Neural cell (in vitro differentiated cells): Measurements from ENCODE around the gene ITIH4. TPM values are rescaled to one million over a fixed set of nuclear protein-coding genes. Genes with fewer than 3 reads are reported as not detected.

Experiments used
- H2AFZ ChIP-seq: fragments of 200-600, 300-800 bp; sonication (generic), shearing (Covaris generic); 2 replicates; pipeline ENCODE4 v1.6.0; 2014; ENCODE audit warnings: low read depth, mild to moderate bottlenecking, antibody characterized with exemption, low read length, moderate library complexity
- H3F3A ChIP-seq: fragments of 200-600 bp; shearing (Covaris generic); 2 replicates; pipeline ENCODE4 v1.6.1; 2016; ENCODE audit warnings: mild to moderate bottlenecking, moderate library complexity, mixed read lengths, antibody characterized with exemption, low read length; ENCODE audit not compliant: insufficient read depth, poor library complexity, severe bottlenecking
- H3K27ac ChIP-seq: fragments of 200-600, 300-800 bp; sonication (generic), shearing (Covaris generic); 2 replicates; pipeline ENCODE4 v1.5.1; 2014; ENCODE audit warnings: mild to moderate bottlenecking, low read length, moderate library complexity
- H3K27me3 ChIP-seq: fragments of 300-800, 200-600 bp; sonication (generic), shearing (Covaris generic); 2 replicates; pipeline ENCODE4 v1.6.0; 2014; ENCODE audit warnings: mild to moderate bottlenecking, low read depth, low read length, moderate library complexity; ENCODE audit not compliant: insufficient read depth
- H3K36me3 ChIP-seq: fragments of 300-800, 200-600 bp; sonication (generic), shearing (Covaris generic); 2 replicates; pipeline ENCODE4 v1.5.1; 2014; ENCODE audit warnings: mild to moderate bottlenecking, antibody characterized with exemption, low read length, moderate library complexity; ENCODE audit not compliant: insufficient read depth
- H3K4me2 ChIP-seq: fragments of 300-800, 200-600 bp; sonication (generic), shearing (Covaris generic); 2 replicates; pipeline ENCODE4 v1.6.0; 2014; ENCODE audit warnings: mild to moderate bottlenecking, low read length
- H3K4me3 ChIP-seq: fragments of 300-800, 200-600 bp; sonication (generic), shearing (Covaris generic); 2 replicates; pipeline ENCODE4 v1.5.1; 2014; ENCODE audit warnings: mild to moderate bottlenecking, low read length, moderate library complexity
- H3K79me2 ChIP-seq: fragments of 200-600 bp; shearing (Covaris generic); replicated peaks from 2 replicates; pipeline ENCODE4 v1.6.0; 2014; ENCODE audit warnings: mild to moderate bottlenecking, low read length, moderate library complexity; ENCODE audit not compliant: insufficient read depth
- H3K9ac ChIP-seq: fragments of 300-800, 200-600 bp; sonication (generic), shearing (Covaris generic); 2 replicates; pipeline ENCODE4 v1.6.1; 2016; ENCODE audit warnings: mild to moderate bottlenecking, low read length, mixed read lengths
- H3K9me2 ChIP-seq: fragments of 200-600 bp; shearing (Covaris generic); 2 replicates; pipeline ENCODE4 v1.6.1; 2016; ENCODE audit warnings: mild to moderate bottlenecking, low read length, mixed read lengths; ENCODE audit not compliant: insufficient read depth
- H3K9me3 ChIP-seq: fragments of 200-600, 300-800 bp; sonication (generic), shearing (Covaris generic); 2 replicates; pipeline ENCODE4 v1.6.1; 2016; ENCODE audit warnings: mild to moderate bottlenecking, mixed run types, low read length, moderate library complexity, mixed read lengths
- H4K20me1 ChIP-seq: fragments of 200-600 bp; shearing (Covaris generic); 2 replicates; pipeline ENCODE4 v1.6.1; 2016; ENCODE audit warnings: mild to moderate bottlenecking, mixed run types; ENCODE audit not compliant: insufficient read depth
- EP300 ChIP-seq: fragments of 450-650 bp; conservative IDR thresholded peaks from 2 replicates; pipeline ENCODE4 v1.6.1; 2014; ENCODE audit warnings: antibody characterized with exemption, mild to moderate bottlenecking, moderate library complexity; ENCODE audit not compliant: poor library complexity, severe bottlenecking
- EZH2 ChIP-seq: fragments of 200-600, 300-800 bp; shearing (Covaris generic), sonication (generic); IDR thresholded peaks from 2 replicates; pipeline ENCODE4 v1.6.1; 2014; ENCODE audit warnings: antibody characterized with exemption, low read length, borderline replicate concordance, mild to moderate bottlenecking; ENCODE audit not compliant: insufficient read depth, poor library complexity, severe bottlenecking
- MXI1 ChIP-seq: fragments of 450-650 bp; conservative IDR thresholded peaks from 2 replicates; pipeline ENCODE4 v1.6.1; 2014; ENCODE audit warnings: antibody characterized with exemption, mild to moderate bottlenecking; ENCODE audit not compliant: poor library complexity, severe bottlenecking
- POLR2AphosphoS5 ChIP-seq: IDR thresholded peaks from 2 replicates; pipeline ENCODE4 v1.6.1; 2012
- RAD21 ChIP-seq: fragments of 450-650 bp; conservative IDR thresholded peaks from 2 replicates; pipeline ENCODE4 v1.6.1; 2014; ENCODE audit warnings: antibody characterized with exemption, mild to moderate bottlenecking, moderate library complexity
- REST ChIP-seq: IDR thresholded peaks from 2 replicates; pipeline ENCODE4 v1.6.1; 2012; ENCODE audit warnings: borderline replicate concordance
- SMC3 ChIP-seq: fragments of 450-650 bp; conservative IDR thresholded peaks from 2 replicates; pipeline ENCODE4 v1.6.1; 2014; ENCODE audit warnings: antibody characterized with exemption, mild to moderate bottlenecking, moderate library complexity; ENCODE audit not compliant: poor library complexity
- TAF1 ChIP-seq: IDR thresholded peaks from 2 replicates; pipeline ENCODE4 v1.6.1; 2012; ENCODE audit warnings: low read depth
- polyA plus RNA-seq: library from polyadenylated mRNA; depleted of rRNA; stranded (reverse); fragments of >200 nt; gene quantifications from 2 replicates; pipeline ENCODE4 v1.2.3, GENCODE V29; 2014
- TF ChIP-seq, protein P1 (sequence below): fragments of 450-650 bp; IDR thresholded peaks from 2 replicates; pipeline ENCODE4 v1.5.1; 2014; ENCODE audit warnings: antibody characterized with exemption, mild to moderate bottlenecking, moderate library complexity; ENCODE audit not compliant: poor library complexity, severe bottlenecking

ITIH4 gene
- polyA plus RNA-seq, 1 donor from 2014 or later = 16.3 TPM

GRCh38 chr3:52845157-52845556, 14.7 kb upstream of the ITIH4 start:
- Histone ChIP-seq H4K20me1 (no peaks in the 10 kb centered on the region), H3K27me3 (no peaks in the 10 kb centered on the region), H3F3A (no peaks in the 10 kb centered on the region), H3K4me3 (no peak overlapping the region), H3K9me2 (no peaks in the 10 kb centered on the region), H3K79me2 (no peaks in the 10 kb centered on the region), H3K4me2 (no peak overlapping the region), H2AFZ (no peak overlapping the region), H3K27ac (no peak overlapping the region), H3K36me3 (no peaks in the 10 kb centered on the region), H3K9ac (no peak overlapping the region), H3K9me3 (no peaks in the 10 kb centered on the region)
- TF ChIP-seq SMC3 = no peak
- TF ChIP-seq POLR2AphosphoS5 = no peak
- no peak for TF ChIP-seq EP300
- TF ChIP-seq, protein P1, sequence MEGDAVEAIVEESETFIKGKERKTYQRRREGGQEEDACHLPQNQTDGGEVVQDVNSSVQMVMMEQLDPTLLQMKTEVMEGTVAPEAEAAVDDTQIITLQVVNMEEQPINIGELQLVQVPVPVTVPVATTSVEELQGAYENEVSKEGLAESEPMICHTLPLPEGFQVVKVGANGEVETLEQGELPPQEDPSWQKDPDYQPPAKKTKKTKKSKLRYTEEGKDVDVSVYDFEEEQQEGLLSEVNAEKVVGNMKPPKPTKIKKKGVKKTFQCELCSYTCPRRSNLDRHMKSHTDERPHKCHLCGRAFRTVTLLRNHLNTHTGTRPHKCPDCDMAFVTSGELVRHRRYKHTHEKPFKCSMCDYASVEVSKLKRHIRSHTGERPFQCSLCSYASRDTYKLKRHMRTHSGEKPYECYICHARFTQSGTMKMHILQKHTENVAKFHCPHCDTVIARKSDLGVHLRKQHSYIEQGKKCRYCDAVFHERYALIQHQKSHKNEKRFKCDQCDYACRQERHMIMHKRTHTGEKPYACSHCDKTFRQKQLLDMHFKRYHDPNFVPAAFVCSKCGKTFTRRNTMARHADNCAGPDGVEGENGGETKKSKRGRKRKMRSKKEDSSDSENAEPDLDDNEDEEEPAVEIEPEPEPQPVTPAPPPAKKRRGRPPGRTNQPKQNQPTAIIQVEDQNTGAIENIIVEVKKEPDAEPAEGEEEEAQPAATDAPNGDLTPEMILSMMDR = no peak
- no peak for TF ChIP-seq REST
- TF ChIP-seq MXI1 = no peak

DNA sequence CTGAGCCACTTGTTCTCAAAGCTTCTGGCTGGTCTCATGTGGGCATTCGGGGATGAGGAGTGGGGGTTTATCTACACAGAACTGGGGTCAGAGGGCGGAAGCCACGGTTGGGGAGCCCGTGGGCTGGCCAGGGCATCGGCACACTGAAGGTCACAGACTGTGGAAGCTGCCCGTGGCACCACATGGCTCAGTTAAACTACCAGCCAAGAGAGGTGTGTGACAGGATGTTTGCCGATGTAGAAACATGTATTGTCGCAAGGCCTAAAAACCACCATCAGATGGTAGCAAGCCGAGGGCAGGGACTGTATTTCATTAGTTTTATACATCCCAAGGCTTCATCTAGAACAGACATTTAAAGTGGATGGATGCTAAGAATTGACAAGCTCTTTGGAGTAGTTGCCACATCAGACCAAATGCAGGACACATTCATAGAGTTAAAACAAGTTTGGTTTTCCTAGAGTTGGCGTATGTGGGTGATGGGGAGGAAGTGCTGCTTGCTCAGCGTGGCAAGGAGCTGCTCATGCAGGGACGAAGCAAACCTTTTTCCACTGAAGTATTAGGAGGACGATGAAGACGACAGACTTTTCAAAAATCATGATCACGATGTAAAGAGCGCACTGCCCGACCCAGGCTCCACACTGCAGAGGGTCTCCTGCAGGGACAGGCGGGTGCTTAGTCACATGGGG, 14.0 kb upstream of the ITIH4 start:
- no peaks in the 10 kb centered on the region for H4K20me1 ChIP-seq
- H3K9me3 ChIP-seq = no peaks in the 10 kb centered on the region
- no peak overlapping the region for H3K27ac ChIP-seq
- no peaks in the 10 kb centered on the region for H3K79me2 ChIP-seq
- no peaks in the 10 kb centered on the region for H3K36me3 ChIP-seq
- H2AFZ ChIP-seq = no peak overlapping the region
- H3K9ac ChIP-seq = no peak overlapping the region
- no peaks in the 10 kb centered on the region for H3K9me2 ChIP-seq
- H3K4me3 ChIP-seq = no peak overlapping the region
- TF ChIP-seq REST (no peak), TAF1 (no peak), SMC3 (no peak), RAD21 (no peak), EZH2 (no peak), POLR2AphosphoS5 (no peak)
- TF ChIP-seq, protein P1 = no peak
- no peaks in the 10 kb centered on the region for H3K27me3 ChIP-seq
- H3F3A ChIP-seq = no peaks in the 10 kb centered on the region
- no peak overlapping the region for H3K4me2 ChIP-seq
